Activated T-cell treated with anti-CD3 and anti-CD28 coated beads, Interleukin-2, amount 50 U/mL, for 72 hours (primary cell): ENCODE results near the gene TEX14. TPM values are rescaled to one million over a fixed set of nuclear protein-coding genes. Genes with fewer than 3 reads are reported as not detected.
"Not testable (repeated sequence)": the region's sequence is repeated elsewhere in the genome, so short reads cannot be mapped to it uniquely, and the experiment has no call there.

ENCODE experiments used
- ATAC-seq, 2 donors: fragments of 150-1000 bp; cut with Tn5 transposase; replicated peaks in 1 of 2; 2 replicates each; pipeline ENCODE4 v1.10.0; 2021; ENCODE audit warnings: moderate library complexity in 2 of 2, mild to moderate bottlenecking in 1 of 2
- DNase-seq, 2 donors: peaks; one replicate each; pipeline ENCODE4 v3.0.0; 2021 to 2022; ENCODE audit warnings: mixed read lengths in 1 of 2
- H3K27ac Mint-ChIP-seq: one replicate; pipeline ENCODE4 v1.8.0; 2022; ENCODE audit warnings: mild to moderate bottlenecking, moderate library complexity, mixed read lengths
- H3K27me3 Mint-ChIP-seq: one replicate; pipeline ENCODE4 v1.8.0; 2022; ENCODE audit warnings: low read depth, mixed read lengths
- H3K36me3 Mint-ChIP-seq, 2 donors: one replicate each; pipeline ENCODE4 v1.8.0; 2022; ENCODE audit warnings: mixed read lengths in 2 of 2, mild to moderate bottlenecking in 1 of 2; ENCODE audit not compliant: insufficient read depth in 2 of 2
- H3K4me1 Mint-ChIP-seq: one replicate; pipeline ENCODE4 v1.8.0; 2022; ENCODE audit warnings: low read depth, mixed read lengths
- H3K4me3 Mint-ChIP-seq, 2 donors: one replicate each; pipeline ENCODE4 v1.8.0; 2022; ENCODE audit warnings: mild to moderate bottlenecking in 2 of 2, mixed read lengths in 2 of 2, moderate library complexity in 2 of 2
- H3K9me3 Mint-ChIP-seq, 2 donors: one replicate each; pipeline ENCODE4 v1.8.0; 2022; ENCODE audit warnings: mixed read lengths in 2 of 2
- total RNA-seq, 2 donors: library from RNA; stranded (reverse); gene quantifications; one replicate each; pipeline ENCODE4 v1.2.3, GENCODE V29; 2022

TEX14 gene
- total RNA-seq, 2 donors from 2014 or later = 0.46 to 0.84 TPM

- Mint-ChIP-seq H3K27me3 (no peaks in the 10 kb centered on the region), H3K9me3 (no peaks in the 10 kb centered on the region), H3K4me3 (no peak overlapping the region), H3K27ac (no peak overlapping the region), H3K36me3 (no peaks in the 10 kb centered on the region), H3K4me1 (peaks cover 17% of the 10 kb centered on the region)
- peak; percentile 84 to 90 for ATAC-seq
- peak in 1 of 2 donors; percentile 20 for DNase-seq
Measured at GRCh38 chr17:58605470-58605869, 86.4 kb downstream of the TEX14 start.

- DNase-seq (no peak), ATAC-seq (no peak)
- H3K9me3 Mint-ChIP-seq = peaks cover 0 to 1% of the 10 kb centered on the region in 2 donors
- peaks cover 8% of the 10 kb centered on the region for H3K27me3 Mint-ChIP-seq
- H3K36me3 Mint-ChIP-seq = no peaks in the 10 kb centered on the region
- H3K4me3 Mint-ChIP-seq = no peak overlapping the region
- peaks cover 17% of the 10 kb centered on the region for H3K4me1 Mint-ChIP-seq
- H3K27ac Mint-ChIP-seq = no peak overlapping the region
Measured at GRCh38 chr17:58601976-58602375, 89.9 kb downstream of the TEX14 start.

GRCh38 chr17:58597371-58597770, 94.5 kb downstream of the TEX14 start:
- DNase-seq (no peak), ATAC-seq (no peak)
- peaks cover 0 to 1% of the 10 kb centered on the region in 2 donors for H3K9me3 Mint-ChIP-seq
- no peak overlapping the region for H3K27ac Mint-ChIP-seq
- peaks cover 8% of the 10 kb centered on the region for H3K27me3 Mint-ChIP-seq
- H3K36me3 Mint-ChIP-seq = no peaks in the 10 kb centered on the region
- no peak overlapping the region for H3K4me3 Mint-ChIP-seq
- no peaks in the 10 kb centered on the region for H3K4me1 Mint-ChIP-seq

GRCh38 chr17:58595194-58595792, 96.6 kb downstream of the TEX14 start:
- Mint-ChIP-seq H3K4me3 (no peak overlapping the region), H3K9me3 (peaks cover 0 to 1% of the 10 kb centered on the region in 2 donors), H3K36me3 (no peaks in the 10 kb centered on the region), H3K4me1 (no peaks in the 10 kb centered on the region), H3K27ac (no peak overlapping the region), H3K27me3 (peaks cover 8% of the 10 kb centered on the region)
- ATAC-seq = no peak
- no peak for DNase-seq

- Mint-ChIP-seq H3K36me3 (no peaks in the 10 kb centered on the region), H3K4me1 (peaks cover under 1% of the 10 kb centered on the region), H3K4me3 (no peak overlapping the region), H3K9me3 (no peaks in the 10 kb centered on the region), H3K27me3 (no peaks in the 10 kb centered on the region), H3K27ac (no peak overlapping the region)
- DNase-seq = no peak
- ATAC-seq = no peak
Measured at GRCh38 chr17:58593123-58593522, 98.7 kb downstream of the TEX14 start.

GRCh38 chr17:58591455-58591854, 100.4 kb downstream of the TEX14 start:
- ATAC-seq (no peak), DNase-seq (no peak)
- Mint-ChIP-seq H3K9me3 (no peaks in the 10 kb centered on the region), H3K27ac (no peak overlapping the region), H3K4me1 (peaks cover 6% of the 10 kb centered on the region), H3K27me3 (no peaks in the 10 kb centered on the region), H3K4me3 (no peak overlapping the region), H3K36me3 (no peaks in the 10 kb centered on the region)

- Mint-ChIP-seq H3K9me3 (no peaks in the 10 kb centered on the region), H3K36me3 (no peaks in the 10 kb centered on the region), H3K4me1 (peaks cover 6% of the 10 kb centered on the region), H3K27me3 (no peaks in the 10 kb centered on the region), H3K27ac (no peak overlapping the region), H3K4me3 (no peak overlapping the region)
- ATAC-seq = no peak
- no peak for DNase-seq
Measured at GRCh38 chr17:58590377-58590776, 101.5 kb downstream of the TEX14 start.

- Mint-ChIP-seq H3K27me3 (no peaks in the 10 kb centered on the region), H3K4me1 (peaks cover 6% of the 10 kb centered on the region), H3K4me3 (no peak overlapping the region), H3K36me3 (no peaks in the 10 kb centered on the region), H3K27ac (no peak overlapping the region), H3K9me3 (no peaks in the 10 kb centered on the region)
- peak; percentile 54 to 57 for DNase-seq
- peak; percentile 81 to 86 for ATAC-seq
Measured at GRCh38 chr17:58587713-58588117, 104.1 kb downstream of the TEX14 start.

- no peaks in the 10 kb centered on the region for H3K36me3 Mint-ChIP-seq
- DNase-seq (no peak), ATAC-seq (no peak)
- H3K4me3 Mint-ChIP-seq = no peak overlapping the region
- H3K9me3 Mint-ChIP-seq = no peaks in the 10 kb centered on the region
- no peak overlapping the region for H3K27ac Mint-ChIP-seq
- H3K27me3 Mint-ChIP-seq = no peaks in the 10 kb centered on the region
- H3K4me1 Mint-ChIP-seq = peaks cover 6% of the 10 kb centered on the region
Measured at GRCh38 chr17:58586009-58586644, 105.7 kb downstream of the TEX14 start.

- ATAC-seq (no peak), DNase-seq (no peak)
- Mint-ChIP-seq H3K4me1 (peaks cover 6% of the 10 kb centered on the region), H3K36me3 (no peaks in the 10 kb centered on the region), H3K4me3 (no peak overlapping the region), H3K27me3 (no peaks in the 10 kb centered on the region), H3K27ac (no peak overlapping the region), H3K9me3 (no peaks in the 10 kb centered on the region)
Measured at GRCh38 chr17:58585554-58585953, 106.3 kb downstream of the TEX14 start.

- H3K36me3 Mint-ChIP-seq = no peaks in the 10 kb centered on the region
- H3K27ac Mint-ChIP-seq = no peak overlapping the region
- no peak for DNase-seq
- no peak for ATAC-seq
- no peaks in the 10 kb centered on the region for H3K27me3 Mint-ChIP-seq
- no peak overlapping the region for H3K4me3 Mint-ChIP-seq
- H3K9me3 Mint-ChIP-seq = no peaks in the 10 kb centered on the region
- H3K4me1 Mint-ChIP-seq = peaks cover 6% of the 10 kb centered on the region
Measured at GRCh38 chr17:58583486-58583885, 108.4 kb downstream of the TEX14 start.

- not testable (repeated sequence) for H3K36me3 Mint-ChIP-seq, H3K9me3 Mint-ChIP-seq, H3K27ac Mint-ChIP-seq, H3K4me1 Mint-ChIP-seq, DNase-seq, ATAC-seq, H3K4me3 Mint-ChIP-seq, H3K27me3 Mint-ChIP-seq
Measured at GRCh38 chr17:58582718-58583117, 109.1 kb downstream of the TEX14 start.

GRCh38 chr17:58580671-58581070, 111.2 kb downstream of the TEX14 start:
- no peaks in the 10 kb centered on the region for H3K27me3 Mint-ChIP-seq
- H3K4me1 Mint-ChIP-seq = peaks cover under 1% of the 10 kb centered on the region
- ATAC-seq = no peak
- no peaks in the 10 kb centered on the region for H3K36me3 Mint-ChIP-seq
- no peak for DNase-seq
- no peak overlapping the region for H3K4me3 Mint-ChIP-seq
- H3K27ac Mint-ChIP-seq = no peak overlapping the region
- no peaks in the 10 kb centered on the region for H3K9me3 Mint-ChIP-seq

- Mint-ChIP-seq H3K27me3 (no peaks in the 10 kb centered on the region), H3K4me3 (no peak overlapping the region)
- no peak for ATAC-seq
Measured at GRCh38 chr17:58577696-58578095, 114.1 kb downstream of the TEX14 start.

More at GRCh38 chr17:58577696-58578095, 114.1 kb downstream of the TEX14 start:
- Mint-ChIP-seq H3K36me3 (no peaks in the 10 kb centered on the region), H3K27ac (no peak overlapping the region), H3K4me1 (peaks cover 8% of the 10 kb centered on the region), H3K9me3 (no peaks in the 10 kb centered on the region)
- peak; percentile 49 to 58 for DNase-seq
